Left ventricle myocardium inferior (tissue), 1 donor: ENCODE results near the gene ENTR1. TPM values are rescaled to one million over a fixed set of nuclear protein-coding genes. Genes with fewer than 3 reads are reported as not detected.

Experiments
- DNase-seq: peaks from one replicate; pipeline ENCODE4 v3.0.0-alpha.2; 2020
- H3K27ac ChIP-seq: fragments of 200-600 bp; replicated peaks from 2 replicates; pipeline ENCODE4 v1.8.0; 2021
- H3K27me3 ChIP-seq: fragments of 200-600 bp; 2 replicates; pipeline ENCODE4 v1.8.0; 2021; ENCODE audit warnings: low read depth
- H3K36me3 ChIP-seq: fragments of 200-600 bp; 2 replicates; pipeline ENCODE4 v1.8.0; 2021
- H3K4me1 ChIP-seq: fragments of 200-600 bp; 2 replicates; pipeline ENCODE4 v1.8.0; 2021
- H3K4me3 ChIP-seq: fragments of 200-600 bp; 2 replicates; pipeline ENCODE4 v1.8.0; 2021; ENCODE audit warnings: mild to moderate bottlenecking, moderate library complexity
- H3K9me3 ChIP-seq: fragments of 200-600 bp; replicated peaks from 2 replicates; pipeline ENCODE4 v1.8.0; 2021
- intact Hi-C: fragments of 100-400 bp; cut with micrococcal nuclease; formaldehyde crosslinking; loops from one replicate; pipeline ENCODE4 v1.11.0; 2022
- total RNA-seq: library from RNA; stranded (reverse); fragmentation: NEBNext Ultra II Directional; extraction: Animal tissue kit (Norgen Biotek cat#: 25700); gene quantifications from one replicate; pipeline ENCODE4 v1.2.1, GENCODE V29; 2021
- TF ChIP-seq, protein P1 (sequence below): fragments of 200-600 bp; IDR thresholded peaks from 2 replicates; pipeline ENCODE4 v1.8.0; 2021; ENCODE audit warnings: antibody characterized with exemption, mild to moderate bottlenecking, borderline replicate concordance
- donor health status: DM: no; HTN: yes; CAD: no; lungs with severe emphysema.

Gene ENTR1
- total RNA-seq, 1 donor from 2014 or later, result 20.1 TPM

GRCh38 chr9:136433849-136434579, 23.6 kb upstream of the ENTR1 start:
- H3K27me3 ChIP-seq, result no peaks in the 10 kb centered on the region
- DNase-seq, result no peak
- H3K9me3 ChIP-seq, result no peaks in the 10 kb centered on the region
- no peak overlapping the region for H3K27ac ChIP-seq
- H3K36me3 ChIP-seq, result peaks cover 45% of the 10 kb centered on the region
- TF ChIP-seq, protein P1, sequence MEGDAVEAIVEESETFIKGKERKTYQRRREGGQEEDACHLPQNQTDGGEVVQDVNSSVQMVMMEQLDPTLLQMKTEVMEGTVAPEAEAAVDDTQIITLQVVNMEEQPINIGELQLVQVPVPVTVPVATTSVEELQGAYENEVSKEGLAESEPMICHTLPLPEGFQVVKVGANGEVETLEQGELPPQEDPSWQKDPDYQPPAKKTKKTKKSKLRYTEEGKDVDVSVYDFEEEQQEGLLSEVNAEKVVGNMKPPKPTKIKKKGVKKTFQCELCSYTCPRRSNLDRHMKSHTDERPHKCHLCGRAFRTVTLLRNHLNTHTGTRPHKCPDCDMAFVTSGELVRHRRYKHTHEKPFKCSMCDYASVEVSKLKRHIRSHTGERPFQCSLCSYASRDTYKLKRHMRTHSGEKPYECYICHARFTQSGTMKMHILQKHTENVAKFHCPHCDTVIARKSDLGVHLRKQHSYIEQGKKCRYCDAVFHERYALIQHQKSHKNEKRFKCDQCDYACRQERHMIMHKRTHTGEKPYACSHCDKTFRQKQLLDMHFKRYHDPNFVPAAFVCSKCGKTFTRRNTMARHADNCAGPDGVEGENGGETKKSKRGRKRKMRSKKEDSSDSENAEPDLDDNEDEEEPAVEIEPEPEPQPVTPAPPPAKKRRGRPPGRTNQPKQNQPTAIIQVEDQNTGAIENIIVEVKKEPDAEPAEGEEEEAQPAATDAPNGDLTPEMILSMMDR, result no peak
- H3K4me1 ChIP-seq, result peaks cover 42% of the 10 kb centered on the region
- intact Hi-C loops, result no loop called here
- no peak overlapping the region for H3K4me3 ChIP-seq

DNA sequence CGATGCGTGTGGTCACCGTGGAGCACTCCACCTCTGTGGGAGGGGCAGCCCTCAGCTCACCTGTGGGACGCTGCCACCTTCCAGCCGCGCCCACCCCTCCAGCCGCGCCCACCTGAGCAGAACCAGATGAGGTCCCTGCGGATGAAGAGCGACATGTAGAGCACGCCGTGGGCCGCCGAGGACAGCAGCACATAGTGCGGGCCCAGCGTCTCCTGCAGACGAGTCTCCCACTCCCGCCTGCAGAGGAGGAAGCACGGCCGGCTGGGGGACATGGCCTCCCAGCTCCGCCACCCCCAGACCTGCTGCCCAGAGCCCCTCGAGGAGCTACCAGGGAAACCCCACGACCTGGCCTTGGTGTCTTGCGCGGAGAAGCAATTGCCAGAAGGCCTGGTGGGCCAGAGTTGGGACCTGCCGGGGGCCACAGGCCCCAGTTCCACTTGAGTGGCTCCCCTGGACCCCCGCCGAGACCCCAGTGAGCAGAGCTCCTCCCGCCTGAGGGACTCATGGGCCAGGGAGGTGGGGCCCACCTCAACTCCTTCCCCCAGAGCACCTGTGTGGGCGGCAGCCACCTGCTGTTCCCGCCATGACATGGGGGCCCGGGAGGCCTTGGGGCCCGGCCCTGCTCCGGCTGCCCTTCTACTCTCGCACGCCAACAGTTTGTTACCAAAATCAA, 22.8 kb upstream of the ENTR1 start:
- no peaks in the 10 kb centered on the region for H3K9me3 ChIP-seq
- intact Hi-C loops, result no loop called here
- H3K4me3 ChIP-seq, result no peak overlapping the region
- TF ChIP-seq, protein P1, result no peak
- peaks cover 33% of the 10 kb centered on the region for H3K4me1 ChIP-seq
- no peak overlapping the region for H3K27ac ChIP-seq
- H3K27me3 ChIP-seq, result no peaks in the 10 kb centered on the region
- peaks cover 53% of the 10 kb centered on the region for H3K36me3 ChIP-seq
- DNase-seq, result no peak

DNA sequence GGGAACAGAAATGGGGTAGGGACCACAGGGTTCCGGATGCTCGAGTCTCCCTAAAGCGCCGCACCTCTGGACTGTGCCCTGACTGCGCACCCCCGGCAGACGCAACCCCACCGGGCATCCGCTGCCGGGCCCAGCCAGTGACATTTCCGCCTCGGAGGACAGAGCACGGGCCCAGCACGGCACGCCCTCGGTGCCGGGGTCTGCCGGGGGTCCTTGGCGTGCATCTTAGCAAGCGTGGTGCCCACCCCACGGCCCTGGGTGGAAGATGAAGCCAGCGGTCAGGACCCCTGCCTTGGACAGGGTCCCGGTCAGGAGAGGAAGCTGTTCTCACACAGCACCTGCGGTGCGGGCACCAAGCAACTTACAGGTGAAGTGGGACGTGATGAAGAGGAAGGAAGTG, 22.2 kb upstream of the ENTR1 start:
- Histone ChIP-seq H3K9me3 (no peaks in the 10 kb centered on the region), H3K4me3 (no peak overlapping the region), H3K27ac (no peak overlapping the region), H3K4me1 (peaks cover 27% of the 10 kb centered on the region), H3K36me3 (peaks cover 57% of the 10 kb centered on the region), H3K27me3 (no peaks in the 10 kb centered on the region)
- TF ChIP-seq, protein P1, result no peak
- DNase-seq, result no peak
- intact Hi-C loops, result no loop called here

DNA sequence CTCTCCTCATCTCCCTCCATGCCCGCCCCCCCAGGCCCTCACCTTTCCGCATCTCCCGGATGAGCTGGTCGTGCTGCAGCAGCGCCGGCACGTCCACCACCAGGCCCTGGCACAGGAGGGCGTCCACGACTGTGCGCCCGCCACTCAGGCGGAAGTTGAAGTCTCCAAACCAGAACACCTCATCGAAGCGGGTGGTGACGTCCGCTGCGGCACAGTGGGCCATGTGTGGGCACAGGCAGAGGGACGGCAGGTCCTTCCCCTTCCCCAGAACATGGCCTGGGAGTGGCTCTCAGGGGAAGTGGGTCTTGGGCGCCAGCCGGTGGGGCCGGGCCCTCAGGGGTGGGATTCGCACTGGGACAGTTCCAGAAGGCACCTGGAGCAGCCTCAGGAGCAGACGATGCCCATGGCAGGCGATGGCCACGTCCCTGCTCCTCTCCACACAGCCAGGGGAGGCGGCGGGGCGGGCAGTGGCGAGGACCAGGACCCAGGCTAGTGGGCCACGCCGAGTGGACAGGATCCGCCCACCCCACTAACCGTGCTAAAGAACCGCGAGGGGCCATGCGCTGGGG, 21.5 kb upstream of the ENTR1 start:
- H3K4me1 ChIP-seq, result peaks cover 20% of the 10 kb centered on the region
- H3K27ac ChIP-seq, result no peak overlapping the region
- intact Hi-C loops, result no loop called here
- no peaks in the 10 kb centered on the region for H3K9me3 ChIP-seq
- no peaks in the 10 kb centered on the region for H3K27me3 ChIP-seq
- DNase-seq, result no peak
- peaks cover 60% of the 10 kb centered on the region for H3K36me3 ChIP-seq
- TF ChIP-seq, protein P1, result no peak
- no peak overlapping the region for H3K4me3 ChIP-seq

DNA sequence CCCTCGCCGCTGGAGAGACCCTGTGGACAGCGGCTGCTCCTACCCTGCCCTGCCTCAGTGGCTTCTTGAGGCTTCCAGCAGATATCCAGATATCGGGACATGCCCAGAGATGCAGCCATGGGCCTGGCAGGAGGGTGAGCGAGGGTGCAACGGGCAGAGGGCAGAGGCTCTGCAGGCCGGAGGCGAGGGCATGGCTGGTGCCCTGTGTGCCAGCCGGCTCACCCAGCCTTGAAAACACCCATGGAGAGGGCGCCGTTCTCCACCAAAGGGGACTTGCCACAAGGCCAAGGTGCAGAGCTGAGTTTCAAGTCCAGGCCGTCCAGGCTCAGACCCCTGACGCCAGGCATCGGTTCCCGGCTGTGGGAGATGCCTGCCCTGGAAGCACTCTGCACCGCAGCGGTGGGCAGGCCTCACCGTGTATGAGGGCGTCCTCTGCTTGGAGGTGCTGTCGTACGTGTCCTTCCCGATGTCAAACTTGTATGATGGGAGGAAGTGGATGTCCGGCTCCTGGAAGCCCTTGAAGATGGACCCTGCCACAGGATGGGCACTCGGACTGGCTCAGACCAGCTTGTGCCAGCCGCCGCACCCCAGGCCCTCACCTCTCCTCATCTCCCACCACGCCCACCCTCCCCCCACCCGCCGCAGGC, 20.3 kb upstream of the ENTR1 start:
- Histone ChIP-seq H3K4me1 (peaks cover 11% of the 10 kb centered on the region), H3K27me3 (no peaks in the 10 kb centered on the region), H3K4me3 (no peak overlapping the region), H3K36me3 (peaks cover 63% of the 10 kb centered on the region), H3K9me3 (no peaks in the 10 kb centered on the region), H3K27ac (peak overlapping the region; percentile 63)
- DNase-seq, result no peak
- TF ChIP-seq, protein P1, result no peak
- intact Hi-C loops, result no loop called here
